Measurements from ENCODE around the gene RASL10B.
"Not testable (repeated sequence)": the region's sequence is repeated elsewhere in the genome, so short reads cannot be mapped to it uniquely, and the experiment has no call there.

The RASL10B gene, protein sequence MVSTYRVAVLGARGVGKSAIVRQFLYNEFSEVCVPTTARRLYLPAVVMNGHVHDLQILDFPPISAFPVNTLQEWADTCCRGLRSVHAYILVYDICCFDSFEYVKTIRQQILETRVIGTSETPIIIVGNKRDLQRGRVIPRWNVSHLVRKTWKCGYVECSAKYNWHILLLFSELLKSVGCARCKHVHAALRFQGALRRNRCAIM

GRCh38 chr17:35731239-35731916 is at the start of gene RASL10B:
TSS of gene RASL10B (plus strand) at chr17:35731639. CDS start at chr17:35735185, 3,546 bp downstream.
- DNase-seq: peak; percentile 56 to 74

- DNase-seq: no peak
Observed at GRCh38 chr17:35683591-35683990, 47.8 kb upstream of the RASL10B start.

GRCh38 chr17:35684055-35684802 is 47.2 kb upstream of the RASL10B start:
- no peak for DNase-seq

GRCh38 chr17:35692512-35693210 is 38.8 kb upstream of the RASL10B start:
- no peak for DNase-seq

GRCh38 chr17:35693662-35694061 is 37.8 kb upstream of the RASL10B start:
- DNase-seq: no peak

DNA sequence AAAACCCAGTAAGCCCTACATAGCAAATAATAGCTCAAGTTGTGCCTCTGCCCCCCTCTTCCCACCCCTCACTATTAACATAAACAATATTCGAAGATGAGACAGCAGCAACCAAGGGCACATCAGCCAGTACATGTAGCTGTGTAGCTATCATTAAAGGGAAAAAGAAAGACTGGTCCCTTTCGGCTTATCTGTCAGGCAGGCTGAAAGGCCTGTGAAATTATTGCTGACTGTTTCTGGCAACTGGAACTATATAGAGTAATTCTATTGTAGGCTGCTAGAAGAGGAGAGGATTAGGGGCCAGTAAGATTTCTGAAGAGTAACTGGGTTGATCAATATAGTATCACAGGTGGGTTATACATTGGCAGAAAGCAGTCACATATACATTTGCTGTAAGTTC is 36.5 kb upstream of the RASL10B start:
- DNase-seq: no peak

GRCh38 chr17:35695613-35696012 is 35.8 kb upstream of the RASL10B start:
- no peak for DNase-seq

DNA sequence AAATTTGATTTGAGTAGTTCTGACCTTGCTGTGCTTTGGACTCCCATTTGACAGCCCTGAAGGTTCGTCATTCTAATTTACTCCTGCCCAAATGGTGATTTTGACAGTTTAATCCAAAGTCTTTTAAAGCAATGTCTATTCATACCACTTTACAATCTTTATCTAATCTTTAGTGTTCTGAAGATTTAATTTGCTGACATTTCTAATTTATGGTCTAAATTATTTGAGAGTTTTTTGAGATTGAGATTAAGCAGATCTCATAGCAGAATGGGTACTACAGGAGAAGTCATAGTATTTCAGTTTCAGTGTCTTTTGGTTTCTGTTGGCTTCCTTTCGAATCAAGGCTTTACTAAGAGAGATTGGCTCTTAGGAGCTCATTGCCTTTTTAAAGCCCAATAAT is 32.6 kb upstream of the RASL10B start:
- no peak for DNase-seq

GRCh38 chr17:35700150-35700549 is 31.3 kb upstream of the RASL10B start:
- no peak for DNase-seq

GRCh38 chr17:35701491-35701890 is 29.9 kb upstream of the RASL10B start:
- no peak for DNase-seq

- DNase-seq: not testable (repeated sequence)
Observed at GRCh38 chr17:35703308-35703707, 28.1 kb upstream of the RASL10B start.

- DNase-seq: no peak
Observed at GRCh38 chr17:35705230-35705629, 26.2 kb upstream of the RASL10B start.

DNA sequence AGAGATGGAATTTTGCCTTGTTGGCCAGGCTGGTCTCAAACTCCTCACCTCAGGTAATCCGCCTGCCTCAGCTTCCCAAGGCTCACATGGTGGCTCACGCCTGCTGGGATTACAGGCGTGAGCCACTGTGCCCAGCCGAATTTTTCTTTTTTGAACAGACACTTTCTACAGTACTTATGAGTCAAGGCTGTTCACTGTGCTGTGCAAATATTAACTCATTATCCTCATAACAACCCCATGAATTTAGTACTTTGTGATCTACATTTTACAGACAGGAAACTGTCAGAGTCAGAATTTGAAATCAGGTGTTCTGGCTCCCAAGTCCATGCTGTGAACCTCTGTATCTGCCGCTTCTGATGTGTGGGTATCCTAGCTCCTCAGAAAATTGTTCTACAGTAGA is 25.7 kb upstream of the RASL10B start:
- no peak for DNase-seq

- DNase-seq: no peak
Observed at GRCh38 chr17:35708149-35708548, 23.3 kb upstream of the RASL10B start.

DNA sequence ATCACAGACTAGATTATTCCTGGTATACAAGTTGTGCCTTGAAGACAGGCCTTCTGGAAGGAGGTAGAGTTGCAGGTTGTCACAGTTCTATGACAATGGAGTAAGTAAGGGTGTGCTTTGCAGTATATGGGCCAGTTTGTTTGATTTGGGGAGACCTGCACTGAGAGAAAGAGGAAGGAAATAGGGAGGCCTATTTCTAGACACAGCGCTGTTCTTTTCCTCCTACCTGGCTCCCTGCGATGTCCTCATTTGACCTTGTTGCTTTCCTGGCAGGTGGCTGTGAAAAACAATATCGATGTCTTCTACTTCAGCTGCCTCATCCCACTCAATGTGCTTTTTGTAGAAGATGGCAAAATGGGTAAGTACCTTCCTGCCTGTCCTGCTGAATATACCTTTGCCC is 22.5 kb upstream of the RASL10B start:
- no peak for DNase-seq

DNA sequence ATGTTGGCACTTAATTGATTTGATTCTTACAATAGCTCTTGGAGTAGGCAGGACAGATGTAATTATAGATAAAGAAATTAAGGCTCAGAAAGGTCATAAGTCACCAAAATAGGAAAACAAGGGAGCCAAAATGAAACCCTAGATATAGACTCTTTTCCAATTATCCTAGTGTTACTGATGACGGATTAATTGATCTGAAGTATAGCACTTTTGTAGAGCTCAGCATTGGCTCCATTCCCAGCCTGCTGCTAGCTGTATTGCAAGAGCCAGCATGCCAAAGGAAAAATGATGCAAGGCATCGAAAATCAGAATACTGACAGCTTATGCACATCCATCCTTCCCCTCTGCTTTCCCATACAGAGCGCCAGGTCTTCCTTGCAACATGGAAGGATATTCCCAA is 21.6 kb upstream of the RASL10B start:
- no peak for DNase-seq

DNA sequence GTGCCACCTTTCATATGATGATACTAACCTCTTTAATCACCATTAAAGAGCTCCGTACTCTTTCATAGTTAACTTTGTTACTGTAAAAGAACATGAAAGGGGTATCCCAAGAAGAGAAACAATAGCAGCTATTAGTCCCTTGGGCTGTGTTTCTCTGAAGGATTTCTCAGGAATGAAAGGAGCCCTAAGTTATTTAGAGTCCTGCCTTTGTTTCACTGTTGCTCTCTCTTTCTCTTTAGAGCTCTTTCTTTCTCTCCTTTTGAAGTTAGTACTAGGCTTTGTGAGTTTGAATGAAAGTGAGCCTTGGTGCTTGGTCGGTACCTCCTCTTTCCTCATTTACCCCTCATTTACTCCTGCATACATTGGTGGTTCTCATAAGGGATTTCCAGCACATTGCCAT is 20.5 kb upstream of the RASL10B start:
- no peak for DNase-seq

GRCh38 chr17:35713069-35713728 is 18.2 kb upstream of the RASL10B start:
- DNase-seq: no peak

DNA sequence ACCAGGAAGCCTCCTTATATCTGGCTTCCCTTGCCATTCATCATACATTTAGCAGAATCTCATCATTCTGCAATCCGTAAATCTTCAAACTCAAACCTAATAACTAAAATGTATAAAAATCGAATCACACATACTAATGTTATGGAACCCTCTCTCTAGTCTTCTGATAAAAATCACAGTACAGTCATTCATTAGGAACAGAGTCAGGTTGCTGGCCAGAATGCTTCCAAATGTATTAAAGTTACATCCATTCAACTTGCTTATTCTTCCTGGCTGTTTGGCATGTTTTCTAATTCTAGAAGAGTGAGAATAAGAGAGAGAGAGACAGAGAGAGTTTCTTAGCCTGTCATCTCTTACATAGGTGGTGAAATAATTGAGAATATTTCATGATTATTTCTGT is 16.5 kb upstream of the RASL10B start:
- no peak for DNase-seq

DNA sequence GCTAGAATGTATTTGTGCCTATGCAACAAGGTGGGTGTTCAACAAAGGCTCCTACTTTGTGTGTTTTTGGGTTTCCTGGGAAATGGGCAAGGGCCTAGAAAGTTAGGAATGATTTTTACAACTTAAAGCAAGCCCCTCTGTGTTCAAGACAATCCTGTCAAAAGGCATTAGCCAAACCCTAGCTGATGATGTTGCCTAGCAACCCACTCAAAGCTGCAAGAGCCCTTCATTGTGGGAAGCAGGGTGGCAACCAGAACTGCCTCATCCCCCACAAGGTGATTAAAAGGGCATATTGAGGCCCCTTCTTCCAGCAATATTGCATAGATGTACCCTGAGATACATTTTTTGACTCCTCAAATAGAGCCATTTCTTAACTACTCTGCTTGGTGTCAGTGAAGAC is 16.0 kb upstream of the RASL10B start:
- no peak for DNase-seq

- DNase-seq: no peak
Observed at GRCh38 chr17:35716173-35716572, 15.3 kb upstream of the RASL10B start.

DNA sequence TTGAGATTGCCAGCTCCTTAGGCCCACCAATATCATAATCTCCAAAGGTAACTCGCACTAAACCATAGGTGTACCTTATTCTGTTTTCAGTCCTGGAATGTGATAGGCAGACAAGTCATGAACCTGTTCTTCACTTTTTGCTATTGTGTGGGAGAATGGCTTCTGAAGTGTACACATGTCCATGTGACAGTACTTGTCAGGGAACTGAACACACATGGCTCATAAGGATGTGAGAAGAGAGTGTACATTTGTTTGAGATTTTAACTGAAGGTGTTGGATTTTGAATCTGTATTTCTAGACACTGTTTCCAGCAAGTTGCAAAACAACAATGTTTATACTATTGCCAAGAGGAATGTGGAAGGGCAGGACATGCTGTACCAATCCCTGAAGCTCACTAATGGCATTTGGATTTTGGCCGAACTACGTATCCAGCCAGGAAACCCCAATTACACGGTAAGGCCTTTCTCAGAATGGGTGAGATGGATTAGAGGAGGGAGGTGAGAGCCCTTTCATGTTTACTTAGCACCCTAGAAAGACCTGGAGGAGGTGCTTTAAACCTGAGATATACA is 14.5 kb upstream of the RASL10B start:
- DNase-seq: no peak

DNA sequence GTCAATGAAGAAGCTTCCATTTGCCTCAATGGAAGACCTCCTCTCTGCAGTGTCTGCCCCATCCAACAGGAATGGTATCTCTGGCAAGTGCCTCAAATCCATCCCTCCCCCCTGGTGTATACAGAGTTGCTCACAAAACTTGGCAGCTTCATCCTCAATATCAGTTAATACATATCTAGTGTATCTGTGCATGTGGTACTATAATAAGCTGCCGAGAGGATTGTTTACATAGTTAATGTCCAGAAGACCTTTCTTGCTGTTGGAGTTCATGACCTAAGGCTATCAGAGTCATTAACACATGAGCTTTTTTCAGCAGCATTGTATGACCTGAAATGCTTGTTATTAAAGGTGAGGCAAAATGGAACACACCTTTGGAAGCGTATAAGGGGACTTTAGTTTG is 14.0 kb upstream of the RASL10B start:
- no peak for DNase-seq
